ENCODE data around the gene RAB1B.

DNA sequence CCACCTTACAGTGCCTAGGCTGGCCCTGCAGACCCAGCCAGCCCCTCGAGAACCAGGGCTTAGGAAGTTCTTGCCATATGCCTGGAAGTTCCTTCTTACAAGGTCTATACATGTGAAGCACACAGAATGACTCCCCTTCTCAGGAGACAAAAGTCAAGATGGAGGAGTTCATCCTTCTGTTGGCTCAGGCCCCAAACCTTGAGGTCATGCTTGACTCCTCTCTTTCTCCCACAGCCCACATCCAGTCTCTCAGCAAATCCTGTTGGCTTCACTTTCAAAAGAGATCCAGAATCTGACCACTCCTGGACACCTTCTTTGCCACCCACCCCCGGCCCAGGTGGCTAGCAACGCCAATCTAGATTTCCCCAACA is 50.1 kb downstream of the RAB1B start:
- TF ChIP-seq, protein P1, sequence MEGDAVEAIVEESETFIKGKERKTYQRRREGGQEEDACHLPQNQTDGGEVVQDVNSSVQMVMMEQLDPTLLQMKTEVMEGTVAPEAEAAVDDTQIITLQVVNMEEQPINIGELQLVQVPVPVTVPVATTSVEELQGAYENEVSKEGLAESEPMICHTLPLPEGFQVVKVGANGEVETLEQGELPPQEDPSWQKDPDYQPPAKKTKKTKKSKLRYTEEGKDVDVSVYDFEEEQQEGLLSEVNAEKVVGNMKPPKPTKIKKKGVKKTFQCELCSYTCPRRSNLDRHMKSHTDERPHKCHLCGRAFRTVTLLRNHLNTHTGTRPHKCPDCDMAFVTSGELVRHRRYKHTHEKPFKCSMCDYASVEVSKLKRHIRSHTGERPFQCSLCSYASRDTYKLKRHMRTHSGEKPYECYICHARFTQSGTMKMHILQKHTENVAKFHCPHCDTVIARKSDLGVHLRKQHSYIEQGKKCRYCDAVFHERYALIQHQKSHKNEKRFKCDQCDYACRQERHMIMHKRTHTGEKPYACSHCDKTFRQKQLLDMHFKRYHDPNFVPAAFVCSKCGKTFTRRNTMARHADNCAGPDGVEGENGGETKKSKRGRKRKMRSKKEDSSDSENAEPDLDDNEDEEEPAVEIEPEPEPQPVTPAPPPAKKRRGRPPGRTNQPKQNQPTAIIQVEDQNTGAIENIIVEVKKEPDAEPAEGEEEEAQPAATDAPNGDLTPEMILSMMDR (IDR thresholded peaks at IDR 0.05; ENCODE audit: low read depth, low read length), result no peak
- no peak for TF ChIP-seq EZH2phosphoT487 (IDR thresholded peaks at IDR 0.05; ENCODE audit: low read depth)
